GM12873 (cell line): ENCODE results near the gene ANXA2.

Experiments
- CTCF ChIP-seq: IDR thresholded peaks from 2 replicates; pipeline ENCODE4 v1.5.1; 2012; ENCODE audit warnings: low read depth, mild to moderate bottlenecking, moderate library complexity, low read length, control low read depth; ENCODE audit not compliant: insufficient read depth; ENCODE audit errors: missing control alignments

ANXA2 gene

GRCh38 chr15:60426870-60427508, 29.2 kb upstream of the ANXA2 start:
- no peak for TF ChIP-seq CTCF

- no peak for TF ChIP-seq CTCF
These were observed 27.7 kb upstream of the ANXA2 start for GRCh38 chr15:60425461-60425860.

GRCh38 chr15:60424006-60424405, 26.2 kb upstream of the ANXA2 start:
- no peak for TF ChIP-seq CTCF

- TF ChIP-seq CTCF: no peak
These were observed 25.8 kb upstream of the ANXA2 start for GRCh38 chr15:60423537-60423936.

GRCh38 chr15:60421544-60421943, 23.8 kb upstream of the ANXA2 start:
- no peak for TF ChIP-seq CTCF

- no peak for TF ChIP-seq CTCF
These were observed 22.5 kb upstream of the ANXA2 start for GRCh38 chr15:60420203-60420716.

- no peak for TF ChIP-seq CTCF
These were observed 22.0 kb upstream of the ANXA2 start for GRCh38 chr15:60419753-60420152.
